ENCODE data around the gene HGFAC. TPM values are rescaled to one million over a fixed set of nuclear protein-coding genes. Genes with fewer than 3 reads are reported as not detected.

Gene HGFAC
- total and polyA plus RNA-seq, 9 donors: 0.15 to 2.1 (median 0.53) TPM; not detected in 2

GRCh38 chr4:3478446-3479357 lies 36.9 kb downstream of the HGFAC start:
- Histone ChIP-seq H3K36me3 (no peaks in the 10 kb centered on the region), H3K9me3 (no peaks in the 10 kb centered on the region), H3K27me3 (no peaks in the 10 kb centered on the region), H3K4me3 (no peak overlapping the region), H3K27ac (no peak overlapping the region), H3K4me1 (ENCODE audit: insufficient read depth) (no peaks in the 10 kb centered on the region)
- intact Hi-C loops (cut with DNase I): no loop called here
- WGBS, 3 donors: 82 to 89% (median 86%) methylated on average over 34 to 35 of the region's 35 CpGs
- no peak for TF ChIP-seq CTCF (IDR thresholded peaks at IDR 0.05)
- no peak for TF ChIP-seq EP300 (IDR thresholded peaks at IDR 0.05)
- no peak for TF ChIP-seq POLR2A (IDR thresholded peaks at IDR 0.05)
- DNase-seq: no peak

GRCh38 chr4:3479358-3480101 lies 37.8 kb downstream of the HGFAC start:
- TF ChIP-seq EP300 (IDR thresholded peaks at IDR 0.05): no peak
- TF ChIP-seq POLR2A (IDR thresholded peaks at IDR 0.05): no peak
- TF ChIP-seq CTCF (IDR thresholded peaks at IDR 0.05): no peak
- Histone ChIP-seq H3K4me1 (ENCODE audit: insufficient read depth) (no peaks in the 10 kb centered on the region), H3K4me3 (no peak overlapping the region), H3K27ac (no peak overlapping the region), H3K9me3 (no peaks in the 10 kb centered on the region), H3K27me3 (no peaks in the 10 kb centered on the region), H3K36me3 (no peaks in the 10 kb centered on the region)
- 84 to 88% (median 86%) methylated on average over 24 to 25 of the region's 25 CpGs for WGBS, 3 donors
- no peak for DNase-seq
- intact Hi-C loops (cut with DNase I): no loop called here

GRCh38 chr4:3480528-3481112 lies 38.9 kb downstream of the HGFAC start:
- H3K9me3 ChIP-seq: no peaks in the 10 kb centered on the region
- no peak overlapping the region for H3K27ac ChIP-seq
- TF ChIP-seq CTCF (IDR thresholded peaks at IDR 0.05) (peak; percentile 61 to 73 (median 67)), POLR2A (IDR thresholded peaks at IDR 0.05) (no peak), EP300 (IDR thresholded peaks at IDR 0.05) (no peak)
- H3K27me3 ChIP-seq: no peaks in the 10 kb centered on the region
- no peaks in the 10 kb centered on the region for H3K36me3 ChIP-seq
- 10 to 16% (median 15%) methylated on average over 16 to 17 of the region's 17 CpGs for WGBS, 3 donors
- DNase-seq: peak; percentile 47 to 89 (median 71)
- intact Hi-C loops (cut with DNase I): no loop called here
- H3K4me1 ChIP-seq (ENCODE audit: insufficient read depth): no peaks in the 10 kb centered on the region
- H3K4me3 ChIP-seq: no peak overlapping the region

GRCh38 chr4:3481113-3481531 lies 39.4 kb downstream of the HGFAC start:
- no peaks in the 10 kb centered on the region for H3K27me3 ChIP-seq
- intact Hi-C loops (cut with DNase I): no loop called here

More at GRCh38 chr4:3481113-3481531, 39.4 kb downstream of the HGFAC start:
- no peak overlapping the region for H3K27ac ChIP-seq
- H3K4me3 ChIP-seq: no peak overlapping the region
- no peaks in the 10 kb centered on the region for H3K9me3 ChIP-seq
- TF ChIP-seq CTCF (IDR thresholded peaks at IDR 0.05) (no peak), POLR2A (IDR thresholded peaks at IDR 0.05) (no peak), EP300 (IDR thresholded peaks at IDR 0.05) (no peak)
- 49 to 51% (median 50%) methylated on average over 5 of the region's 5 CpGs for WGBS, 3 donors
- DNase-seq: no peak
- no peaks in the 10 kb centered on the region for H3K4me1 ChIP-seq (ENCODE audit: insufficient read depth)
- H3K36me3 ChIP-seq: no peaks in the 10 kb centered on the region

All from ovary (tissue), 9 donors.